Neural cell (in vitro differentiated cells): ENCODE results near the gene C3orf49.

Experiments
- EP300 ChIP-seq: fragments of 450-650 bp; conservative IDR thresholded peaks from 2 replicates; pipeline ENCODE4 v1.6.1; 2014; ENCODE audit warnings: antibody characterized with exemption, mild to moderate bottlenecking, moderate library complexity; ENCODE audit not compliant: poor library complexity, severe bottlenecking
- EZH2 ChIP-seq: fragments of 200-600, 300-800 bp; shearing (Covaris generic), sonication (generic); IDR thresholded peaks from 2 replicates; pipeline ENCODE4 v1.6.1; 2014; ENCODE audit warnings: antibody characterized with exemption, low read length, borderline replicate concordance, mild to moderate bottlenecking; ENCODE audit not compliant: insufficient read depth, poor library complexity, severe bottlenecking
- MXI1 ChIP-seq: fragments of 450-650 bp; conservative IDR thresholded peaks from 2 replicates; pipeline ENCODE4 v1.6.1; 2014; ENCODE audit warnings: antibody characterized with exemption, mild to moderate bottlenecking; ENCODE audit not compliant: poor library complexity, severe bottlenecking
- RAD21 ChIP-seq: fragments of 450-650 bp; conservative IDR thresholded peaks from 2 replicates; pipeline ENCODE4 v1.6.1; 2014; ENCODE audit warnings: antibody characterized with exemption, mild to moderate bottlenecking, moderate library complexity
- REST ChIP-seq: IDR thresholded peaks from 2 replicates; pipeline ENCODE4 v1.6.1; 2012; ENCODE audit warnings: borderline replicate concordance
- TAF1 ChIP-seq: IDR thresholded peaks from 2 replicates; pipeline ENCODE4 v1.6.1; 2012; ENCODE audit warnings: low read depth
- TF ChIP-seq, protein P1 (sequence below): fragments of 450-650 bp; IDR thresholded peaks from 2 replicates; pipeline ENCODE4 v1.5.1; 2014; ENCODE audit warnings: antibody characterized with exemption, mild to moderate bottlenecking, moderate library complexity; ENCODE audit not compliant: poor library complexity, severe bottlenecking

DNA sequence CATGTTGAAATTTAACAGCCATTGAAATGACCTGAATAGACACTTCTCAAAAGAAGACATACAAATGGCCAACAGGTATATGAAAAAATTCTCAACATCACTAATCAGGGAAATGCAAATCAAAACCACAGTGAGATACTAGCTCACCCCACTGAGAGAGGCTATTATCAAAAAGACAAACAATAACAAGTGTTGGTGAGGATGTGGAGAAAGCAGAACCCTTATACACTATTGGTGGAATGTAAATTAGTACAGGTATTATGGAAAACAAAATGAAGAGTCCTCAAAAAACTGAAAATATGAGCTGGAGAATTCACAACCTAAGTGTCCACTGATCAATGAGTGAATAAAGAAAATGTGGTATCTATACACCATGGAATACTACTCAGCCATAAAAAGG is 23.0 kb downstream of the C3orf49 start:
- TF ChIP-seq, protein P1, sequence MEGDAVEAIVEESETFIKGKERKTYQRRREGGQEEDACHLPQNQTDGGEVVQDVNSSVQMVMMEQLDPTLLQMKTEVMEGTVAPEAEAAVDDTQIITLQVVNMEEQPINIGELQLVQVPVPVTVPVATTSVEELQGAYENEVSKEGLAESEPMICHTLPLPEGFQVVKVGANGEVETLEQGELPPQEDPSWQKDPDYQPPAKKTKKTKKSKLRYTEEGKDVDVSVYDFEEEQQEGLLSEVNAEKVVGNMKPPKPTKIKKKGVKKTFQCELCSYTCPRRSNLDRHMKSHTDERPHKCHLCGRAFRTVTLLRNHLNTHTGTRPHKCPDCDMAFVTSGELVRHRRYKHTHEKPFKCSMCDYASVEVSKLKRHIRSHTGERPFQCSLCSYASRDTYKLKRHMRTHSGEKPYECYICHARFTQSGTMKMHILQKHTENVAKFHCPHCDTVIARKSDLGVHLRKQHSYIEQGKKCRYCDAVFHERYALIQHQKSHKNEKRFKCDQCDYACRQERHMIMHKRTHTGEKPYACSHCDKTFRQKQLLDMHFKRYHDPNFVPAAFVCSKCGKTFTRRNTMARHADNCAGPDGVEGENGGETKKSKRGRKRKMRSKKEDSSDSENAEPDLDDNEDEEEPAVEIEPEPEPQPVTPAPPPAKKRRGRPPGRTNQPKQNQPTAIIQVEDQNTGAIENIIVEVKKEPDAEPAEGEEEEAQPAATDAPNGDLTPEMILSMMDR: no peak
- TF ChIP-seq MXI1: no peak
- no peak for TF ChIP-seq EZH2
- no peak for TF ChIP-seq RAD21
- TF ChIP-seq EP300: no peak
- TF ChIP-seq TAF1: no peak
- TF ChIP-seq REST: no peak
